Activated T-helper 17 cell treated with anti-CD3 and anti-CD28 coated beads, Interleukin-2, amount 50 U/mL, for 72 hours (primary cell): ENCODE data around the gene PFKP. TPM values are rescaled to one million over a fixed set of nuclear protein-coding genes. Genes with fewer than 3 reads are reported as not detected.
"Not testable (repeated sequence)": the region's sequence is repeated elsewhere in the genome, so short reads cannot be mapped to it uniquely, and the experiment has no call there.

Source experiments
- ATAC-seq: fragments of 150-1000 bp; cut with Tn5 transposase; replicated peaks from 2 replicates; pipeline ENCODE4 v1.10.0; 2021; ENCODE audit warnings: mild to moderate bottlenecking, moderate library complexity
- H3K27ac Mint-ChIP-seq: one replicate; pipeline ENCODE4 v1.8.0; 2022; ENCODE audit warnings: mixed read lengths
- H3K27me3 Mint-ChIP-seq: one replicate; pipeline ENCODE4 v1.8.0; 2022; ENCODE audit warnings: mixed read lengths
- H3K36me3 Mint-ChIP-seq: one replicate; pipeline ENCODE4 v1.8.0; 2022; ENCODE audit warnings: low read depth, mild to moderate bottlenecking, mixed read lengths
- H3K4me1 Mint-ChIP-seq: one replicate; pipeline ENCODE4 v1.8.0; 2022; ENCODE audit warnings: mixed read lengths
- H3K4me3 Mint-ChIP-seq: one replicate; pipeline ENCODE4 v1.8.0; 2022; ENCODE audit warnings: mild to moderate bottlenecking, mixed read lengths
- H3K9me3 Mint-ChIP-seq: one replicate; pipeline ENCODE4 v1.8.0; 2022; ENCODE audit warnings: mixed read lengths
- total RNA-seq, 2 donors: library from RNA; stranded (reverse); gene quantifications; one replicate each; pipeline ENCODE4 v1.2.3, GENCODE V29; 2022

Gene PFKP
- total RNA-seq, 2 donors from 2014 or later: 349 TPM

DNA sequence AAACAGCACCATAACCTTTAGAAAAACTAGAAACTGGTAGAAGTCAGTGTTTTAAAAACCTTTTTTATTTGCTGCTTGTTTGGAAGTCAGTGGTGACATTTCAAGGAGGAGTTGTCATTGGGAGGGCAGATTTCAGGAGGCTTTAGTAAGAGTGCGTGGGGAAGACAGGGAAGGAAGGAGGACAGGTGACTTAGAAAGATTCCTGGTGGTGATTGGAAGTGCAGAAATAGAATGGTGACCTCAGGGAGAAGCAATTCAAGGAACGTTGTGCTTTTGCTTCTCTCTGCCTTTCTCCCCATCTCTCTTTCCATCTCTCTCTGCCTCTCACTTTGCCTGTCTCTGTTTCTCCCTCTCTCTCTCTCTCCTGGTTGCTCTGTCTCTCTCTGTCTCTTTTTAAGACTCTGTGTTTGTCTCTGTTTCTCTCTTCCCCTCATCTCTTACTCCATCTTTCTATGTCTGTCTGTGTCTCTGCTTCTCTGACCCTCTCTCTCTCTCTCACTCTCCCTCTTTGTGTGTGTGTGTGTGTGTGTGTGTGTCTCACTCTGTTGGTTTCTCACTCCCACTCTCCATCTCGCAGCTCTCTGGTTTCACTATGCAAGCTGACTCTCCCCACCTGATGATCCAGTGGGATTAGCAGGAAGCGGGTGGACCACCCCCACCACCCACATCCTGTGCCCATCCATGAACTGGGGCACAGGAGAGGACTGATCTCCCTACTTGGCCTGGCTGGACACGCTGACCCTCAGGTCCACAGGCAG lies 10.9 kb upstream of the PFKP start:
- no peak for ATAC-seq
- H3K9me3 Mint-ChIP-seq: no peaks in the 10 kb centered on the region
- no peaks in the 10 kb centered on the region for H3K36me3 Mint-ChIP-seq
- peaks cover 9% of the 10 kb centered on the region for H3K4me1 Mint-ChIP-seq
- no peak overlapping the region for H3K27ac Mint-ChIP-seq
- peaks cover 11% of the 10 kb centered on the region for H3K27me3 Mint-ChIP-seq
- no peak overlapping the region for H3K4me3 Mint-ChIP-seq

GRCh38 chr10:3057946-3058345 lies 9.4 kb upstream of the PFKP start:
- Mint-ChIP-seq H3K4me1 (peaks cover 9% of the 10 kb centered on the region), H3K9me3 (no peaks in the 10 kb centered on the region), H3K36me3 (no peaks in the 10 kb centered on the region), H3K4me3 (no peak overlapping the region), H3K27me3 (peaks cover 11% of the 10 kb centered on the region), H3K27ac (no peak overlapping the region)
- ATAC-seq: no peak

- ATAC-seq: no peak
- H3K27me3 Mint-ChIP-seq: peaks cover 8% of the 10 kb centered on the region
- H3K27ac Mint-ChIP-seq: no peak overlapping the region
- peaks cover 9% of the 10 kb centered on the region for H3K4me1 Mint-ChIP-seq
- H3K4me3 Mint-ChIP-seq: no peak overlapping the region
- H3K36me3 Mint-ChIP-seq: no peaks in the 10 kb centered on the region
- no peaks in the 10 kb centered on the region for H3K9me3 Mint-ChIP-seq
Measured at GRCh38 chr10:3059974-3060373, 7.4 kb upstream of the PFKP start.

- Mint-ChIP-seq H3K36me3 (no peaks in the 10 kb centered on the region), H3K9me3 (no peaks in the 10 kb centered on the region), H3K4me3 (no peak overlapping the region), H3K27ac (no peak overlapping the region), H3K4me1 (peaks cover 9% of the 10 kb centered on the region), H3K27me3 (peaks cover 8% of the 10 kb centered on the region)
- peak; percentile 66 for ATAC-seq
Measured at GRCh38 chr10:3060481-3060889, 6.9 kb upstream of the PFKP start.

GRCh38 chr10:3061323-3061898 lies 5.9 kb upstream of the PFKP start:
- not testable (repeated sequence) for H3K9me3 Mint-ChIP-seq, H3K36me3 Mint-ChIP-seq, H3K4me1 Mint-ChIP-seq, H3K4me3 Mint-ChIP-seq, H3K27ac Mint-ChIP-seq, H3K27me3 Mint-ChIP-seq
- peak; percentile 65 for ATAC-seq

- peak; percentile 14 for ATAC-seq
- Mint-ChIP-seq H3K9me3 (no peaks in the 10 kb centered on the region), H3K27me3 (no peaks in the 10 kb centered on the region), H3K36me3 (no peaks in the 10 kb centered on the region), H3K4me3 (no peak overlapping the region), H3K4me1 (no peaks in the 10 kb centered on the region), H3K27ac (no peak overlapping the region)
Measured at GRCh38 chr10:3062502-3063186, 4.7 kb upstream of the PFKP start.

GRCh38 chr10:3064423-3064822 lies 2.9 kb upstream of the PFKP start:
- Mint-ChIP-seq H3K4me3 (no peak overlapping the region), H3K36me3 (peaks cover 18% of the 10 kb centered on the region), H3K9me3 (no peaks in the 10 kb centered on the region), H3K27me3 (no peaks in the 10 kb centered on the region), H3K4me1 (no peaks in the 10 kb centered on the region), H3K27ac (no peak overlapping the region)
- no peak for ATAC-seq

DNA sequence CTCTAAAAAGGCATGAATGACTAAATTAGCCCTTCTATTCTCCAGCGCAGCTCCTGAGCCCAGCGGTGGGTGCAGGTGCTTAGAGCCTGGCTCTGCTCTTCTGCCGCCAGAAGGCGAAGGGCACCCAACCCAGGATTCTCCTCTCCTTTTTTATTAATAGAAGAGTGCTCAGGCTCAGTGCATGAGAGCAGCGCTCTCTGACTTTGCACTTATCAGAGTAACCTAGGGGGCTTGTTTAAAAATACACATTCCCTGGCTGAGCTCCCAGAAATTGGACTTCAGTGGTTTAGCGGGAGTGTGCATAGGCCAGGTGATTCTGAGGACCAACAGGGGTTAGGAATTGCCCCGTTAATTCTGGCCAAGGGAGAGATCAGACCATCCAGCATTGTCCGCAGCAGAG lies 1.7 kb upstream of the PFKP start:
- peaks cover 30% of the 10 kb centered on the region for H3K36me3 Mint-ChIP-seq
- no peaks in the 10 kb centered on the region for H3K27me3 Mint-ChIP-seq
- no peak for ATAC-seq
- no peak overlapping the region for H3K4me3 Mint-ChIP-seq
- peaks cover 8% of the 10 kb centered on the region for H3K4me1 Mint-ChIP-seq
- no peak overlapping the region for H3K27ac Mint-ChIP-seq
- no peaks in the 10 kb centered on the region for H3K9me3 Mint-ChIP-seq

DNA sequence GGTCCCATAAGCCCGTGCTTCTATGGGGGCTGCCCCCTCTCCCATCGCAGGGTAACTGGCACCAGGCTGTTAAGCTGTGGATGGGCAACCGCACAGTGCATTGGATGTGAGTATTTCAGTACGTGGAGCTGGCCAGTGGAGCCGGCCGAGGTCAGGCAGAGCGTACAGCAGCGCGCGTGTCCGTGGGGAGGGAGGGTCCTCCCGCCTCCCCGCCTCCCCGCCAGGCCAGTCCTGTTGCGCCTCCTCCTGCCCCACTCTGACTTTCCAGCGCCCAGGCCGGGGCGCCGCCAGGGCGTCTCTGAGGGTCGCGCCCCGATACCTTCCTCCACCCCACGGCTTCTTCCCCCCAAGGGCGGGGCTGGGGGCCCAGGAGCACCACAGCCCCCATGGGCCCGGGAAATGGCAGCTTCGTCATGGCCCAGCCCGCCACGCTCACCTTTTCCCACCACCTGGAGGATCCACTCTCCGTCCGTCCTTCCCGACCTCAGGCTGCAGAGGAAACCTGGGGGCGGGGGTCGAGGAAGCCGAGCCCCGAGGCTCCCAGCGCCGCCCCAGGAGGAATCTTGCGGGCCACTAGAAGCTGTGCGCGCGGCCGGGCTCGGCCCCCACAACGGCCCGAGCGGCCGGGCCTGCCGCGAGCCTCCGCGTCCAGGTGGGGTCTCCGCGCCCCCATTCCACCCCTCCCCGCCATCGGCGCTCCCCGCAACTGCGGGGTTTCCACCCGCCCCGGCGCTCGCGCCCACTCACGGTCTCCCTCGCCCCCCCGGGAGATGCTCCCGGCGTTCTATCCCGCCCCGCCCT lies 831 bp upstream of the PFKP start:
- peaks cover 13% of the 10 kb centered on the region for H3K4me1 Mint-ChIP-seq
- peaks cover 39% of the 10 kb centered on the region for H3K36me3 Mint-ChIP-seq
- peak overlapping the region; percentile 83 for H3K4me3 Mint-ChIP-seq
- H3K27me3 Mint-ChIP-seq: no peaks in the 10 kb centered on the region
- no peak overlapping the region for H3K27ac Mint-ChIP-seq
- H3K9me3 Mint-ChIP-seq: peaks cover 4% of the 10 kb centered on the region
- no peak for ATAC-seq

DNA sequence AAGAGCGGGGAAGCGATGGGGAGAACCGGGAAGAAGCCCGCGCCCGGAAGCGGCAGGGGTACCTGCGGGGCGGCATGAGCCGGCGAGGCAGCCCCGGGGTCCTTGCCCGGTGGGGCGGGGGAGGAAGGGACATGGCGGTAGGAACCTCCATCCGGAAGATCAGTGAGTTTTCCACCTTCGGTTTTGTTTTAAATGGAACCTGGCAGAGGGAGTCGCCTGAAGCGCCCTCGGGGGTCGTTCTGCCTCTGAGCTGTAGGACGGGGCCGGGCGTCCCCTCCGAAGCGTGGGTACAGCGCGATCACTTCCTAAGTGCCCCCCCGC lies 471 bp downstream of the PFKP start:
- H3K27me3 Mint-ChIP-seq: no peaks in the 10 kb centered on the region
- peaks cover 26% of the 10 kb centered on the region for H3K4me1 Mint-ChIP-seq
- H3K27ac Mint-ChIP-seq: peak overlapping the region; percentile 77
- peaks cover 52% of the 10 kb centered on the region for H3K36me3 Mint-ChIP-seq
- ATAC-seq: peak; percentile 6
- peak overlapping the region; percentile 83 for H3K4me3 Mint-ChIP-seq
- H3K9me3 Mint-ChIP-seq: peaks cover 4% of the 10 kb centered on the region

GRCh38 chr10:3068201-3068967 lies 1.0 kb downstream of the PFKP start:
- peak; percentile 34 for ATAC-seq
- Mint-ChIP-seq H3K36me3 (peaks cover 57% of the 10 kb centered on the region), H3K4me3 (peak overlapping the region; percentile 83), H3K27ac (peak overlapping the region; percentile 77), H3K4me1 (peaks cover 30% of the 10 kb centered on the region), H3K27me3 (no peaks in the 10 kb centered on the region), H3K9me3 (peaks cover 4% of the 10 kb centered on the region)

GRCh38 chr10:3068968-3069737 lies 1.8 kb downstream of the PFKP start:
- peak overlapping the region; percentile 92 for H3K27ac Mint-ChIP-seq
- no peaks in the 10 kb centered on the region for H3K27me3 Mint-ChIP-seq
- ATAC-seq: peak; percentile 25
- H3K9me3 Mint-ChIP-seq: peaks cover 4% of the 10 kb centered on the region
- H3K4me3 Mint-ChIP-seq: peak overlapping the region; percentile 83
- H3K4me1 Mint-ChIP-seq: peaks cover 32% of the 10 kb centered on the region
- H3K36me3 Mint-ChIP-seq: peaks cover 65% of the 10 kb centered on the region

DNA sequence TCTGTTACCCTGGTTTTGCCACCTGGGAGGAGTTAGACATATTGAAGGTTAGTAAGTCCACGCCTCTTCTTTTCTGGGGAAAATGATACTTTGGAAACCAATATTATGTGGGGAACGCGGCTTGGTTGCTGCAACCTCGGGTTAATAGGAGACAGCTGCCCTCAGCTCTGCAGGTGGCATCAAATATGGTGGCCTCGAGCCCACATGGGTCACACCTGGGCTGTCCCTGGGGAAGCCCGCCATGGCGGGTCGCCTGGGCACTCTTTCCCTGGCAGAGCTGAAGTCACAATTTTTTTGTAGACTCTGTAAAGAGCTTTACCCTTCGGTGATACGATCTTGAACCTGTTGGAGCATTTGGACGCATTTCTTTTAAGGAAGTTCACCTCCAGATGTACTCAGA lies 2.5 kb downstream of the PFKP start:
- H3K27me3 Mint-ChIP-seq: no peaks in the 10 kb centered on the region
- no peak for ATAC-seq
- H3K4me1 Mint-ChIP-seq: peaks cover 36% of the 10 kb centered on the region
- H3K27ac Mint-ChIP-seq: peak overlapping the region; percentile 92
- peak overlapping the region; percentile 83 for H3K4me3 Mint-ChIP-seq
- H3K36me3 Mint-ChIP-seq: peaks cover 72% of the 10 kb centered on the region
- H3K9me3 Mint-ChIP-seq: peaks cover 4% of the 10 kb centered on the region
